GM10248 (cell line): ENCODE measurements around the gene DYRK1A.

Experiments used
- CTCF ChIA-PET: fragments of 300-600 bp; sonication (Branson Sonifier 250); formaldehyde crosslinking; extraction: SDS; loops from one replicate; lab custom pipeline; 2021; ENCODE audit warnings: antibody characterized with exemption; lab: Yijun Ruan, JAX
- POLR2A ChIA-PET: fragments of 350-650 bp; sonication (Branson Sonifier 250); formaldehyde crosslinking; extraction: SDS; loops from one replicate; lab custom pipeline; 2020; ENCODE audit warnings: antibody characterized with exemption; lab: Yijun Ruan, JAX
- DNase-seq: peaks from one replicate; pipeline ENCODE4 v3.0.0; 2012; ENCODE audit errors: extremely low spot score
- CTCF ChIP-seq: IDR thresholded peaks from 2 replicates; pipeline ENCODE4 v1.5.1; 2012; ENCODE audit warnings: mild to moderate bottlenecking, low read depth; ENCODE audit errors: extremely low read depth, missing control alignments, control extremely low read depth

DYRK1A gene

GRCh38 chr21:37337179-37337578 is 29.4 kb upstream of the DYRK1A start:
- TF ChIP-seq CTCF: no peak
- POLR2A ChIA-PET: no interaction called here
- CTCF ChIA-PET: no interaction called here
- DNase-seq: no peak

- ChIA-PET CTCF (interaction anchor here (1.1 to 1.3 kb wide), 2 partner anchors 8 to 12 kb away, joined by 4 to 5 read pairs; no protein-coding TSS in a partner anchor), POLR2A (no interaction called here)
- DNase-seq: no peak
Observed at GRCh38 chr21:37337831-37338230, 28.7 kb upstream of the DYRK1A start.

GRCh38 chr21:37338671-37339551 is 27.7 kb upstream of the DYRK1A start:
- TF ChIP-seq CTCF: no peak
- ChIA-PET POLR2A (no interaction called here), CTCF (interaction anchor here (1.1 to 1.5 kb wide), 3 partner anchors 9 to 13 kb away, joined by 3 to 5 read pairs (median 4); no protein-coding TSS in a partner anchor)
- no peak for DNase-seq

More at GRCh38 chr21:37337831-37338230, 28.7 kb upstream of the DYRK1A start:
- TF ChIP-seq CTCF: no peak

- no peak for DNase-seq
- TF ChIP-seq CTCF: no peak
- ChIA-PET POLR2A (no interaction called here), CTCF (interaction anchor here (1.5 kb wide), 1 partner anchor 12 kb away, joined by 3 read pairs; no protein-coding TSS in a partner anchor)
Observed at GRCh38 chr21:37339552-37339939, 27.0 kb upstream of the DYRK1A start.

- ChIA-PET CTCF (no interaction called here), POLR2A (no interaction called here)
- no peak for DNase-seq
- no peak for TF ChIP-seq CTCF
Observed at GRCh38 chr21:37341254-37341960, 25.2 kb upstream of the DYRK1A start.

GRCh38 chr21:37342046-37342632 is 24.4 kb upstream of the DYRK1A start:
- ChIA-PET CTCF (no interaction called here), POLR2A (no interaction called here)
- DNase-seq: no peak
- no peak for TF ChIP-seq CTCF
